OCI-LY7 (cell line): ENCODE data around the gene MRAS. TPM values are rescaled to one million over a fixed set of nuclear protein-coding genes. Genes with fewer than 3 reads are reported as not detected.
"Not testable (repeated sequence)": the region's sequence is repeated elsewhere in the genome, so short reads cannot be mapped to it uniquely, and the experiment has no call there.

ENCODE experiments used
- BruUV-seq: library from RNA; stranded (reverse); fragments of 400-500 nt; replicated peaks from 2 replicates; lab custom pipeline; 2021; lab: Mats Ljungman, UMichigan
- CTCF ChIA-PET: fragments of 300-600 bp; sonication (Branson Sonifier 250); formaldehyde crosslinking; loops from one replicate; lab custom pipeline; 2022; ENCODE audit warnings: antibody characterized with exemption; ENCODE audit not compliant: unreplicated experiment; lab: Charles Lee
- POLR2A ChIA-PET: fragments of 300-600 bp; sonication (Branson Sonifier 250); formaldehyde crosslinking; loops from one replicate; lab custom pipeline; 2022; ENCODE audit warnings: antibody characterized with exemption; lab: Charles Lee
- DNase-seq: peaks from one replicate; pipeline ENCODE4 v3.0.0-alpha.2; 2015; ENCODE audit warnings: low spot score
- H2AFZ ChIP-seq: fragments of 200-600 bp; sonication (generic), shearing (Covaris generic); 2 replicates; pipeline ENCODE4 v1.6.1; 2014; ENCODE audit warnings: mild to moderate bottlenecking, antibody characterized with exemption, low read length, moderate library complexity
- H3K27ac ChIP-seq: fragments of 200-600 bp; sonication (generic); 2 replicates; pipeline ENCODE4 v1.5.1; 2014; ENCODE audit warnings: mixed run types, low read depth, mild to moderate bottlenecking, moderate library complexity, low read length, inconsistent platforms; ENCODE audit not compliant: poor library complexity, severe bottlenecking
- H3K36me3 ChIP-seq: fragments of 200-600 bp; sonication (generic); 2 replicates; pipeline ENCODE4 v1.6.1; 2014; ENCODE audit warnings: mild to moderate bottlenecking, antibody characterized with exemption, low read length, moderate library complexity, mixed read lengths; ENCODE audit not compliant: insufficient read depth
- H3K4me1 ChIP-seq: fragments of 200-600 bp; sonication (generic); 2 replicates; pipeline ENCODE4 v1.5.1; 2014; ENCODE audit warnings: mild to moderate bottlenecking, low read length; ENCODE audit not compliant: insufficient read depth, poor library complexity, severe bottlenecking
- H3K4me2 ChIP-seq: fragments of 200-600 bp; sonication (generic); 2 replicates; pipeline ENCODE4 v1.6.1; 2014; ENCODE audit warnings: mild to moderate bottlenecking, low read length
- H3K4me3 ChIP-seq: fragments of 200-600 bp; sonication (generic); 2 replicates; pipeline ENCODE4 v1.5.1; 2014; ENCODE audit warnings: mild to moderate bottlenecking, low read depth, low read length; ENCODE audit not compliant: poor library complexity, severe bottlenecking
- H3K79me2 ChIP-seq: fragments of 200-600 bp; sonication (generic); 2 replicates; pipeline ENCODE4 v1.6.1; 2016; ENCODE audit warnings: low read depth, mild to moderate bottlenecking, low read length, moderate library complexity, mixed read lengths; ENCODE audit not compliant: insufficient read depth
- H3K9me2 ChIP-seq: fragments of 200-600 bp; sonication (generic); 2 replicates; pipeline ENCODE4 v1.6.1; 2016; ENCODE audit warnings: mild to moderate bottlenecking, low read length, mixed read lengths; ENCODE audit not compliant: insufficient read depth
- H3K9me3 ChIP-seq: fragments of 200-600 bp; sonication (generic); 2 replicates; pipeline ENCODE4 v1.6.1; 2014; ENCODE audit warnings: mild to moderate bottlenecking, mixed run types, low read length, mixed read lengths
- H4K20me1 ChIP-seq: fragments of 200-600 bp; sonication (generic); 2 replicates; pipeline ENCODE4 v1.6.1; 2014; ENCODE audit warnings: mild to moderate bottlenecking, antibody characterized with exemption, low read length, moderate library complexity, mixed read lengths; ENCODE audit not compliant: insufficient read depth
- EZH2phosphoT487 ChIP-seq: fragments of 200-600 bp; sonication (generic); IDR thresholded peaks from 2 replicates; pipeline ENCODE4 v1.6.1; 2018; ENCODE audit warnings: low read depth, borderline replicate concordance, mild to moderate bottlenecking, mixed run types, antibody characterized with exemption, low read length, moderate library complexity, mixed read lengths
- intact Hi-C: fragments of 100-400 bp; cut with micrococcal nuclease; formaldehyde crosslinking; loops from one replicate; pipeline ENCODE4 v1.10.0; 2022; ENCODE audit not compliant: unreplicated experiment
- total RNA-seq, 2 experiments: library from RNA; depleted of rRNA in 1 of 2; stranded (reverse); fragments of >200 nt in 1 of 2; shearing (Covaris generic) in 1 of 2; gene quantifications; 2 replicates each; pipeline ENCODE4 v1.2.3, GENCODE V29; 2014 to 2022
- TF ChIP-seq, protein P1 (sequence below): fragments of 200-600 bp; sonication (generic); conservative IDR thresholded peaks from 2 replicates; pipeline ENCODE4 v1.5.1; 2014; ENCODE audit warnings: mild to moderate bottlenecking, antibody characterized with exemption, low read length, moderate library complexity, mixed read lengths

Gene MRAS
- total RNA-seq, 2 experiments from 2014 or later = not detected

DNA sequence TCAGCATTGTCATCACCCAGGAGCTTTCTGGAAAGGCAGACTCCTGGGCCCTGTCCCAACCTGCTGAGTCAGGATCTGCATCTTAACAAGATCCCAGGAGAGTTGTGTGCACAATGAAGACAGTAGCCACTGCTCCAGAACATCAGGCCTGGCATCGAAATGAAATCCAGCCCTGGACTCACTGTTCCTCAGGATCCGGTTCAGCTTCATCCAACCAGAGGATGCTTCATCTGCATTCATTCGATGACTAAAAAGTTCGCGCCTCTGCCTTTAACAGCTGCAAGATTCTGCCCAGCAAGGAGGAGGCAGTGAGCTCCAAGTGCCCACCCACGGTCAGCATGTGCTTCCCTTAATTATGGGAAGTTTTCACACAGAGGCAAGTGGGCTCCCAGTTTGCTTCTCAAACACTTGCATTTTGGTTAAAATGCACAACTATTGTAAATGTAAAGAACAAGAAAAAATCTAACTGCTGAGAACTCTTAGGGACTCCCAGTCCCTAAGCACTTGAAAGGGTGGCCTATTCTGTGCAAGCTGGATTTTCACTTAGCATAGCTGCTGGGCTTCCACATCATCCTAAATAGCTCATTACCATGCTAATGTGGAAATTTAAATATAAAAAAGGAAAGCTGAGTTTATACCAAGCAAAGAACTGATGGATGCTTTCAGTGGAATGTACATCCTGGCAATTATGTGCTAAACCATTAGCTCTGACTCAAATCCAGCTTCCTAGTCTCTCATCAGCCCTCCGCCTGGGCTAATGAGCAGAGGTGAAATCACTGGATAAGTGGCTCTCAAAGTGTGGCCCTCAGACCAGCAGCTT lies 60.6 kb downstream of the MRAS start:
- Histone ChIP-seq H2AFZ (no peak overlapping the region), H3K9me2 (no peaks in the 10 kb centered on the region), H3K4me3 (no peak overlapping the region), H3K4me1 (peaks cover 4% of the 10 kb centered on the region), H3K79me2 (no peaks in the 10 kb centered on the region), H3K4me2 (no peak overlapping the region), H3K9me3 (no peaks in the 10 kb centered on the region), H4K20me1 (no peaks in the 10 kb centered on the region), H3K36me3 (no peaks in the 10 kb centered on the region), H3K27ac (no peak overlapping the region)
- no peak for DNase-seq
- TF ChIP-seq, protein P1, sequence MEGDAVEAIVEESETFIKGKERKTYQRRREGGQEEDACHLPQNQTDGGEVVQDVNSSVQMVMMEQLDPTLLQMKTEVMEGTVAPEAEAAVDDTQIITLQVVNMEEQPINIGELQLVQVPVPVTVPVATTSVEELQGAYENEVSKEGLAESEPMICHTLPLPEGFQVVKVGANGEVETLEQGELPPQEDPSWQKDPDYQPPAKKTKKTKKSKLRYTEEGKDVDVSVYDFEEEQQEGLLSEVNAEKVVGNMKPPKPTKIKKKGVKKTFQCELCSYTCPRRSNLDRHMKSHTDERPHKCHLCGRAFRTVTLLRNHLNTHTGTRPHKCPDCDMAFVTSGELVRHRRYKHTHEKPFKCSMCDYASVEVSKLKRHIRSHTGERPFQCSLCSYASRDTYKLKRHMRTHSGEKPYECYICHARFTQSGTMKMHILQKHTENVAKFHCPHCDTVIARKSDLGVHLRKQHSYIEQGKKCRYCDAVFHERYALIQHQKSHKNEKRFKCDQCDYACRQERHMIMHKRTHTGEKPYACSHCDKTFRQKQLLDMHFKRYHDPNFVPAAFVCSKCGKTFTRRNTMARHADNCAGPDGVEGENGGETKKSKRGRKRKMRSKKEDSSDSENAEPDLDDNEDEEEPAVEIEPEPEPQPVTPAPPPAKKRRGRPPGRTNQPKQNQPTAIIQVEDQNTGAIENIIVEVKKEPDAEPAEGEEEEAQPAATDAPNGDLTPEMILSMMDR = no peak
- no peak for TF ChIP-seq EZH2phosphoT487
- ChIA-PET POLR2A (interaction anchor here (0.6 to 1.2 kb wide), 2 partner anchors 9 to 445 kb away, joined by 3 to 4 read pairs; no protein-coding TSS in a partner anchor), CTCF (no interaction called here)
- no TSS peak for BruUV-seq
- intact Hi-C loops = no loop called here

DNA sequence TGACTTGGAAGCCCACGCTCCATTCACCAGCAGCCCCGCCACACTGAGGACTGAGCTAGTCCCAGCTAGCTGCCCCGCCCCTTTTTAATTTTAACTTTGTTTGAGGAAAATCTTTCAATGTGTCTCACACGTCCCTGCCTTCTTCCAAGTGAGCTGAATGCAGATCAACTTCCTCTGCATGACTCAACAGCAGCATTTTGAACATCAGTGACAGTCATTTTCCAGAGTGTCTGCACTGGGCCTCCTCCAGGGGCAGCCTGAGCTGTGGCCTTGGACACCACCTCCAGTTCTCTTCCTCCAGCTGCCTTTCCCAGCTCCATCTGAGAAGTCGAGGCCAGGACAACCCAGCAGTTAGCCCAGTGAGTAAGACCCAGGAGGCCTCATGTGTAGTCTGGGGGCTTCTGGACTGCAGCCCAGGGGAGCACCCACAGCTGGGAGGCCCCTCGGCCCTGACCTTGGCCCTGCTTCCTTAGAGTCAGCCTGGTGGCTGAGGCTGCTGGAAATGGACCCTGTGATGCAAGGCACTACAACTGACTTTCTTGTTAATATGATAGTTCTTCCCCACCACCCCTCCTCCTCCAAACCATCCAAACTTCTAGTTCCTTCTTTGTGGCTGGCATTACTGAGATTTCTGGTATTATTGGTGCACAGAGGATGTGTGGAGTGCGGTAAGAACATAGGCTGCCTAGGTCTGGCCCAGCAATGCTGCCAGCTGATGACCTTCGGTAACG lies 64.6 kb downstream of the MRAS start:
- no peaks in the 10 kb centered on the region for H3K79me2 ChIP-seq
- no peaks in the 10 kb centered on the region for H3K36me3 ChIP-seq
- H3K27ac ChIP-seq = no peak overlapping the region
- no peaks in the 10 kb centered on the region for H4K20me1 ChIP-seq
- POLR2A ChIA-PET = interaction anchor here (0.5 to 0.6 kb wide), 2 partner anchors 34 to 438 kb away, joined by 3 read pairs; no protein-coding TSS in a partner anchor
- no TSS peak for BruUV-seq
- CTCF ChIA-PET = interaction anchor here (0.5 kb wide), 1 partner anchor 520 kb away, joined by 3 read pairs; no protein-coding TSS in a partner anchor
- no peak overlapping the region for H3K4me3 ChIP-seq
- intact Hi-C loops = loop anchor here (10.0 kb wide), 2 partner anchors 228 to 348 kb away; partner anchors contain the start of gene ARMC8
- no peak overlapping the region for H2AFZ ChIP-seq
- no peak for TF ChIP-seq EZH2phosphoT487
- TF ChIP-seq, protein P1 = no peak
- H3K9me3 ChIP-seq = no peaks in the 10 kb centered on the region
- H3K4me1 ChIP-seq = peaks cover 4% of the 10 kb centered on the region
- no peak for DNase-seq
- no peak overlapping the region for H3K4me2 ChIP-seq
- H3K9me2 ChIP-seq = no peaks in the 10 kb centered on the region

DNA sequence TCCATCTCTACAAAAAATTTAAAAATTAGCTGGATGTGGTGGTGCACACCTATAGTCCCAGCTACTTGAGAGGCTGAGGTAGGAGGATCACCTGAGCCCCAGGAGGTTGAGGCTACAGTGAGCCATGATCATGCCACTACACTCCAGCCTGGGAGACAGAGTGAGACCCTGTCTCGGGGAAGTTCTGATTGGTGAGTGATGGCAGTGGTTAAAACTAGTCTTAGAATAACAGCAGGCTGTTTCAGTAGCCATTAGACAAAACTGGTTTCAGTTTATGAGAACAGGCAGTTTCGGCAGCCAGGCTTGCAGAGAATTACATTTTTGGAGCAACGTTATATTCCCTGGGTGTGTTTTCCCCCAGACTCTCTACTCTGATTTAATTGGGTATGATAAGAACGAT lies 67.9 kb downstream of the MRAS start:
- H4K20me1 ChIP-seq, H3K4me2 ChIP-seq, DNase-seq, H3K27ac ChIP-seq, H3K9me3 ChIP-seq, BruUV-seq, CTCF ChIA-PET, H3K9me2 ChIP-seq, H2AFZ ChIP-seq, H3K4me3 ChIP-seq, H3K79me2 ChIP-seq, H3K4me1 ChIP-seq, H3K36me3 ChIP-seq: not testable (repeated sequence)
- intact Hi-C loops = loop anchor here (10.0 kb wide), 2 partner anchors 231 to 351 kb away; partner anchors contain the start of gene ARMC8
- POLR2A ChIA-PET = interaction anchor here (1.0 kb wide), 1 partner anchor 13 kb away, joined by 3 read pairs; no protein-coding TSS in a partner anchor
